ENCODE data around the gene TTLL1.
A peak's percentile ranks its signal among the peaks of the same experiment; 100 is the strongest.
"Not testable (repeated sequence)": the region's sequence is repeated elsewhere in the genome, so short reads cannot be mapped to it uniquely, and the experiment has no call there.

TTLL1 gene

DNA sequence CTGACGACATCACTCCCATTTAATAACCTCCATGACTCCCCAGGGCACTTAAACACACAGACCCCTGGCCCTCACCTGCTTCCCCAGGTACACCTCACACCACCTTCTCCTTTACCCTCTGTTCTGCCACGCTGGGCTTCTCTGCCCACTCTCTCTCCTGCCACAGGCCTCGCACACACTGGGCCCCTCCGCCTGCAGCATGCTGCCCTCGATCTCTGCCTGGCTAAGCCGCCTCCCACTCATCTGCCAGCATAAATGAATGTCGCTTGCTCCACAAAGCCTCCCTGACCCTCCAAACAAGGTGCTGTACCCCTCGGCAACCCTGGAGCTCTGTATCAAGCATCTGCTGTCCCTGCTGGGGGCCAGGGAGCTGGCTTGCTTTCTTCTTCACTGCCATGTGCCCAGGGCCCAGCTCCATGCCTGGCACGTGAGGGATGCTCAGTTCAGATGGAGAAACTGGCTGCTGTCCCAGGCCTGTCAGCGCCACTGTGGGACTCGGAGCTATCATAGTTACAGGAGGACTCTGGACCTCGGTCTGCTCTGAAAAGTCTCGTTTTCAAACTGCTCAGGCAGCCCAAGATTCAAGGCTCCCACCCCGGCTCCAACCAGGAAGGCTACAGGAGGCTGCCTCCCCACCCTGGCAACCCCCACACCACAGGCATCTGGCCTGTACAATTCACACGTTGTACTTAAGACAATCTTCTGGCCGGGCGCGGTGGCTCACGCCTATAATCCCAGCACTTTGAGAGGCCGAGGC lies 11.9 kb downstream of the TTLL1 start:
- DNase-seq = peak in 27 of 58 donors; percentile 3 to 54 (median 14)

DNA sequence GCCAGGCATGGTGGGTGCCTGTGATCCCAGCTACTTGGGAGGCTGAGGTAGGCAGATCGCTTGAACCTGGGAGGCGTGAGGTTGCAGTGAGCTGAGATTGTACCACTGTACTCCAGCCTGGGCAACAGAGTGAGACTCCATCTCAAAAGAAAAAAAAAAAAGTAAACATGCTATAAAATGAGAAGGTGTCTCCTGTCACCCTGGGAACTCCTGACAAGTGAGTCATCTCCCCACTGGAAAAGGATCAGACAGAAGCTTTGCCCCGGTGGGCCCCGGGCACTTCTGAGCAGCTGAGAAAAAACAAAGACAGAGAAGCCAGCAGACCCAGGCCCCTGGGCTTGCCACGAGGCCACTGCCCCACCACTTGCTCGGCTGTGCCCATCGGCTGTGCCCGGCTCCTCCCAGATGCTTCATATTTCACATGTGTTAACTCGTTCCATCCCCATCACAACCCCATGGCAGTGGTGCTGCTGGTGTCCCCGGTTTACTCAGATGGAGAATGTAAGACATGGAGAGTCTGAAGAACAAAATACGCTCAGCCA lies 22.3 kb downstream of the TTLL1 start:
- no peak for DNase-seq

DNA sequence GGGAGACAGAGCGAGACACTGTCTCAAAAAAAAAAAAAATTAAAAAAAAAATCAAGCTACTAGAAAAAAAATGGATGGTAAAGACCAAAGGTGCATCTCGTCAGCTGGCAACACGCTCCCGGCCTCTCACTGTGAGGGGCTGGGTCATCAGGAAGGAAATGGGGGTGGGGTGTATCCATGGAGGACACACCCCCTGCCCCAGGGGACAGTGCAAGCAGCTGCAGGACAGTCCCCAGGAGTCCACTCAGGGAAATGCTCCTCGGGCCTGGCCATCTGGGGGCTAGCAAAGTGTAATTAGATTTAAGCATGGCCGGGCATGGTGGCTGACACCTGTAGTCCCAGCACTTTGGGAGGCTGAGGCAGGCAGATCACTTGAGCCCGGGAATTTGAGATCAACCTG lies 23.1 kb downstream of the TTLL1 start:
- no peak for DNase-seq

DNA sequence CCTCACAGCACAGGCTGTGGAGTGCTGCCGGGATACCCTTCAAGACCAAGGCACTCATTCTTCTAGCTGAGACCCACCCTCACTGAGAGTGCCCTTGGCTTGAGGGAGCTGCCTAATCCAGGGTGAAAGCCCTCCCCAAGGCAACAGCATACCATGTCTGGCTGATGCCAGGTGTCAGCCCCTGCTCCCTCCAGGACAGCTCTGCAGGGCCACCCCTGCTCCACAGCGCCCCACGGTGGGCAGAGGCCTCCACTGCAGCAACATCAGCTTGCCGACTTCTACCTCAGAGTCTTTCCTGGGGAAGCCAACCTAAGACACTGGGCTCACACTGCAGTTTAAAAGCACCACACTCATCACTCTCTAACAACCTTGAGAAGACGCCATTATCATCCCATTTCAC lies 29.0 kb downstream of the TTLL1 start:
- DNase-seq = peak in 2 of 58 donors; percentile 8 to 40

DNA sequence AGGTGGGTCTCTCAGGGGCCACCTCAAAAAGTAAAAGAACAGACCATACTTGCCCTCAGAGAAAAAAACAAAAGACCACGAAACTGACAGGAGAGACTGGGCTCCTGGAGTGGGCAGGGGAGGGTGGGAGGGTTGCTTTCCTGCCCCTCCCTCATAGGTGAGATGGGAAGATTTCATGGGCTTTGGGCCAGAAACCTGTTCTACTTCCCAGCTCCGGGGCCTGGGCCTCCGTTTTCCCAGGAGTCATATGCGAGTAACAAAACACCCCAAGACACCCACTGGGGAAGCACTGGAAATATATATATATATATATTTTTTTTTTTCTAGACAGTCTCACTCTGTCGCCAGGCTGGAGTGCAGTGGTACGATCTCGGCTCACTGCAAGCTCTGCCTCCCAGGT lies 31.6 kb downstream of the TTLL1 start:
- no peak for DNase-seq

DNA sequence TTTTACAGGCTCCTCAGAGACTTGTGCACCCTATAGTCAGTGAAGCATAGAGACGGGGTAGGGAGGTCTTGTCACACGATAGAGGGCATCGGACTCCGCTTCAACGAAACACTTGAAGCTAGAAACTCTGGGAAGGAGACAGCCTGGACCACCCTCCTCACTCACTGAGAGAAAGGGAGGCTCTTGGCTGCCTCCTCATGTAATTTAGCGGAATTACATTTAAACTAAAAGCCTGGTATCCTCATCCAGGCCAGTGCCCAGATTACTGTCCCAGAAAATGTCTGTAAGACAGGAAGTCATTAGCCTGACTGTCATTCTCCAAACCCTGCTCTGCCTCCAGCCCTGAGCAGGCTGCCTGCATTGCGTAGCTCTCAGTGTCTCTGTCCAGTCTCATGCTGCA lies 36.0 kb downstream of the TTLL1 start:
- no peak for DNase-seq

DNA sequence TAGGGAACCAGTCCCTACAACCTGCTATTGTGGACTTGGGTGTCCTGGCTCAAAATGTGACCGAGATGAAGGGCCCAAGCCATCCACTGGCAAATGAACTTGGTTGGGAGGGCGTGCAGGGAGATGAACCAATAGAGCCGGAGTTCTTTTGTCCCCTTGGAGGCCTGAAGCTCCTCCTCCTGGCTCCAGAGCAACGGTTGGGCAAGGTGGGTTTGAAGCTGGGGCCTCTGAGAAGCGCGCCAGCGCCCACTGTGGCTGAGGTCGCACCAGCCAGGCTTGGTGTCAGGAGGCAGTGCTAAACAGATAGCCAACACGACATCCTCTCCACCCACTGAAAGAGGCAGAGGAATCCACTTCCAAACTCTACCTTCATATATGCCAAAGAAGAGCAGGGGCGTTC lies 38.2 kb downstream of the TTLL1 start:
- no peak for DNase-seq

- DNase-seq = no peak
These were observed 41.6 kb downstream of the TTLL1 start for GRCh38 chr22:43047605-43048004.

GRCh38 chr22:43044290-43044712 lies 44.9 kb downstream of the TTLL1 start:
- DNase-seq = no peak

DNA sequence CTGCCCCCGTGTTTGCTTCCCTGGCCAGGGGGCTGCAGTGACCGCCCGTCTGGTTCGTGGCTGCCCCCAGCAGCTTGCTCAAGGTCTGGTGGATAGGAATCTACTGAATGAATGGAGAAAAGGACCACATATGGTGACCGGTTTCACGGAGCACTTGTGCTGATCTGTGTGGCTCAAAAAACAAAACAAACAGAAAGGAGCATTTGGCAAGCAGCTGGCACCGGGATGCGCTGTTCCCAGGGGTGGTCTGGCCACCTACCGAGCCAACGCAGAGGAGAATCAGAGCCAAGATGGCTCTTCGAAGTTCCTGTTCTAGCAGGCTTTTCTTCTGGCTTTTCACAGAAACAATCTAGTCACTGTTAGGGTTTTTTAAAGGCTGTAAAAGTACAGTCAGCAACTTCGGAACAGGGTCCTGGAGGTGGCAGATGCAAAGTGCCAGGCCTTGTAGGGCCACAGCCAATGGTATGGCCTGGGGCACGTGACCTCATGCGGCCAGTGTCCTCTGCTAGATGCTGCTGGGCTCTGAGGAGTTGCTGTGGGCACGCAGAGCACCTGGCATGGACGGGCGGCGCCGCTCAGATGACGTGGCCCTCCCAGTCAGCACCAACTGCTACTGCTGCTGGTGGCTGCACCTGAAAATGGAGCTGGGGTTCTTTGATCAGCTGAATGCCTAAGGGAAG lies 47.0 kb downstream of the TTLL1 start:
- peak in 2 of 58 donors; percentile 1 to 35 for DNase-seq

DNA sequence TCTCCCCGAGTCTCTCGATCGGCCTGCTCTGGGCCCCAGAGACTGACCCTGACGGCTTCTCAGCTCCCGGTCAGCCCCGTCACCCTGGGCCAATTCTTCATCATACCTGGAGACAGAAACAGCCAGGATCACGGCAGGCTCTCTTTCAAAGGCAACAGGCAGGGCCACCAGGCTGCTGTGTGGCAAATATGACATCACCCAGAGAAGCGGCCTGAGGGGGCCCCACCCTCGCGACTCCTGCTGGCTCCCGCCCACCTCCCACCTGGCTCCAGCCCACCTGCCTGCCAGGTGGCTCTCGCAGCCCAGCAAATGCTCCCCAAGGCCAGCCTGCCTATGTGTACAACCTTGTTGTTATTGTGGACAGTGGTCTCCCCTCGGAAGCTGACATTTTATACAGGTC lies 49.4 kb downstream of the TTLL1 start:
- DNase-seq = no peak

DNA sequence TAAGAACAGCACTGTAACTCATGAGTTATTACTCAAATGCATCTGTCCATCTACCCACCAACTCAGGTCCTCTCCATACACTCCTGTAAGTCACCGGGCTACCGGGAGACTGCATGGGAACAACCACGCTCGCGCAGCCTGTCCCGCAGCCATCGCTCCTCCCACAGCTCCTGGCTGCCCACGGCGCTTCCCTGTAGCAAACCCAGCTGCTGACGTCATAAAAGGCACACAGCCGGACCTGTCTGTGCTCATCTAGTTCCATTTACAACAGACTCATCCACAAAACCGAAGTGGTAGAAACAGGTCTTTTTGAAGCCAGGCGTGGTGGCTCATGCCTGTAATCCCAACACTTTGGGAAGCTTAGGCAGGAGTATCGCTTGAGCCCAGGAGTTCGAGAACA lies 50.9 kb downstream of the TTLL1 start:
- no peak for DNase-seq

- peak in 1 of 58 donors; percentile 7 for DNase-seq
These were observed 52.8 kb downstream of the TTLL1 start for GRCh38 chr22:43036282-43036829.

GRCh38 chr22:43035250-43035649 lies 53.9 kb downstream of the TTLL1 start:
- DNase-seq = no peak

GRCh38 chr22:43031617-43032016 lies 57.6 kb downstream of the TTLL1 start:
- DNase-seq = no peak

DNA sequence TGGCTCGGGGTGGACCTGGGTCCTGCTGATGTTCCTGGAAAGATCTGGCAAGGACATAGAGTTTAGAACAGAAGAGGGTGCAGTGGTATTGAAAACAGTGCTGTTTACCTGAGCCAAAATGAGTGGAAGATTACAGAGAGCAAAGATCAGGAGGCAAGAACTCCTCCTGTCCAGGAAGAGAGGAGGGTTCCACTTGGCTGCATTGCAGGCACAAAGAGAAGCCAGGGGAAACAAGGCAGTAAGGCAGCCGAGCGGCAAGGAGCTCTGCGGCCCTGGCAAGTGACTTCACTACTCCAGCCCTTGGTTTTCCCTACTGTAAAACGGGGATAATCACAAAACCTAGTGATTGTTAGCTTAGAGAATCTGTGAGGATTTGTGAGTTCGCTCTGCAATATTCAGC lies 70.6 kb downstream of the TTLL1 start:
- DNase-seq = no peak

- DNase-seq = no peak
These were observed 71.4 kb downstream of the TTLL1 start for GRCh38 chr22:43017525-43018460.

- DNase-seq = not testable (repeated sequence)
These were observed 73.0 kb downstream of the TTLL1 start for GRCh38 chr22:43016150-43016549.

DNA sequence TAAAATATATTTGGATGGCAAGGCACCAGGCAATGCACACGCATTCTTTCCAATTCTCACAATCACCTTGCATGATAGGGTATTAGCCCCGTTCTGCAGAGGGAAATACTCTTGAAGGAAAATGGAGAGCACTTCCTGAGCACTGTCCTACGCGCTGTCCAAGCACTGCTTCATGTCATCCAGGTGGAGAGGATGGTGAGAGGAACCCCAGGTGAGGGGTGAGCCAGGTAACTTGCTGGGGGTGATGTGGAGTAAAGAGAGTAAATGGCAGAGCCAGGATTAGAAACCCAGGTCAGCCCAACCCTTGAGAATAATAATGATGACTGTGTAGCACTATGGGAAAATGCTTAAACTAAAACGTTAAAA lies 73.5 kb downstream of the TTLL1 start:
- DNase-seq = no peak

GRCh38 chr22:43014869-43015676 lies 74.1 kb downstream of the TTLL1 start, which contains the start of gene PACSIN2:
Gene PACSIN2 (minus strand): TSS chr22:43015149. CDS start chr22:42912080, 103,069 bp downstream.
- peak; percentile 82 to 99 (median 98) for DNase-seq
